Measurements from ENCODE around the gene BRMS1L. TPM values are rescaled to one million over a fixed set of nuclear protein-coding genes. Genes with fewer than 3 reads are reported as not detected.
"Not testable (repeated sequence)": the region's sequence is repeated elsewhere in the genome, so short reads cannot be mapped to it uniquely, and the experiment has no call there.

BRMS1L gene
- total RNA-seq, 4 donors from 2014 or later, result 5.1 to 12.6 (median 5.4) TPM

DNA sequence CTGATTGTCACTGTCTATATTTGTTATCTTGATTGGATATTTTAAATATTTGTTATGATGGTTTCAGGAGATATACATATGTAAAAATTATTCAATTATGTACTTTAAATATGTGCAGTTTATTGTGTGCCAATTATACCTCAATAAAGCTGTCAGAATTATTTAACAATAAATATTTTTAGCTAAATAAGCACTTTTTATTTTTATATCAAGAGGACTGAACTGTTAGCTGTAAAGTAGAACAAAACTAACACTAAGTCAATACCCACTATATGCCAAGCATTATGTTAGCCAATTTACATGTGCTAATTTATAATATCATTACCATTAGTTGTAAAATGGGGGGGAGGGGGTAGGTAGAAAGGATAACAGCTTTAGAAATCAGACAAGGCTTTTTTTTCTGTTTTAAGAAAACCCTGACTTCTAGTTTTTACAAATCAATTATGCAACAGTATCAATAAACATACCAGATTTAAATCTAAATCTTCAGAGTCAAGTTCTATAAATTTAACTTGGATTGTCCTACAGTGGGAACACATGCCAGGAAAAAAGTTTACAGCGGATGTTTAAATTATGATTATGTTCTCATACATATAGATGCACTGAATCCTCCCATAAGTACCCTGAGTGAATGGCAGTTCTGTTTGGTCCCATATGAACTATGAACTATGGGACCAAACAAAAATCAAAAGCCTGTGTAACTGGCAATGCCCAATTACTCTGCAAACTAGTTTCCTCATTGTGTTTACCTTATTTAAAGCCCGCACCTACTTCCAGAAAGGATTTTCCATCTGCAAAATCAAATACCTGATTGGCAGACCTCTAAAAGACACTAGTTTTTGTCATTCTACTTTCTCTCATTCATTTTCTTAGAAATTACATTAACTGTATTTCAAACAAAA lies 19.9 kb upstream of the BRMS1L start:
- TF ChIP-seq, protein P1, sequence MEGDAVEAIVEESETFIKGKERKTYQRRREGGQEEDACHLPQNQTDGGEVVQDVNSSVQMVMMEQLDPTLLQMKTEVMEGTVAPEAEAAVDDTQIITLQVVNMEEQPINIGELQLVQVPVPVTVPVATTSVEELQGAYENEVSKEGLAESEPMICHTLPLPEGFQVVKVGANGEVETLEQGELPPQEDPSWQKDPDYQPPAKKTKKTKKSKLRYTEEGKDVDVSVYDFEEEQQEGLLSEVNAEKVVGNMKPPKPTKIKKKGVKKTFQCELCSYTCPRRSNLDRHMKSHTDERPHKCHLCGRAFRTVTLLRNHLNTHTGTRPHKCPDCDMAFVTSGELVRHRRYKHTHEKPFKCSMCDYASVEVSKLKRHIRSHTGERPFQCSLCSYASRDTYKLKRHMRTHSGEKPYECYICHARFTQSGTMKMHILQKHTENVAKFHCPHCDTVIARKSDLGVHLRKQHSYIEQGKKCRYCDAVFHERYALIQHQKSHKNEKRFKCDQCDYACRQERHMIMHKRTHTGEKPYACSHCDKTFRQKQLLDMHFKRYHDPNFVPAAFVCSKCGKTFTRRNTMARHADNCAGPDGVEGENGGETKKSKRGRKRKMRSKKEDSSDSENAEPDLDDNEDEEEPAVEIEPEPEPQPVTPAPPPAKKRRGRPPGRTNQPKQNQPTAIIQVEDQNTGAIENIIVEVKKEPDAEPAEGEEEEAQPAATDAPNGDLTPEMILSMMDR (IDR thresholded peaks at IDR 0.05; ENCODE audit: low read depth), result no peak

DNA sequence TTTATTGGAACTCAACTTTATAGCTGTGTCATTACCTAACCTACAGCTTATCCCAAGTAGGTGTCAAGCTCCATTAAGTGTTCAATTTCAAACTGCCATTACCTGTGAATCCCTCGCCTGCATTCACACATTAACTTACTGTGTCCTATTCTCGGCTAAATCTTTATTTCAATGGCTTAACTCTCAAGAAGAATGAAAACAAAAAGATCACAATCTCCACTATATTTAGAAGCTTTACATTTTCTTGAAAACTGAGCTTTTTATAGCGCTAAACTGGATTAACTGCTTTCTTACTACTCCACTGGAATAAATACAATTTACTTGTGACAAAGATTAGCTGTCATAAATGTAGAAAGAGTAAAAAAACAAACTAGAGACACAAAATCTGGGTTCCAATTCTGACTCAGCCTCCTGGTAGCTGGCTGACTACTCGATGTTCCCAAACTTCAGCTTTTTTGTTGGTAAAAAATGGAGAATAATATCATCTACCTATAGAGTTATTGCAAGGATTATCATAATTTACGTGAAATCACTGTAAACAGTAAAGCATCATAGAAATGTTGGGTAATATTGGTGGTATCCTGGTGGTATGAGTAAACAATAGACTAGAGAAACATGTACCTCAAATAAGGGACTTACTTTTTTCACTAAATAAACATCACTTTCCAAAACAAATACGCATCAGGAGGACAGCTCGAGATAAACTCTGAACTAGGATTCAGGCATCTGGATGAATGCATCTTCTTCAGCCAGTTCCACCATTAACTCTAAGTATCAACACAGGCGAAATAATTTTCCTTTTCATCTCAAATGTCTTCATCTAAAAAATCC lies 18.8 kb upstream of the BRMS1L start:
- TF ChIP-seq, protein P1 (IDR thresholded peaks at IDR 0.05; ENCODE audit: low read depth), result no peak

DNA sequence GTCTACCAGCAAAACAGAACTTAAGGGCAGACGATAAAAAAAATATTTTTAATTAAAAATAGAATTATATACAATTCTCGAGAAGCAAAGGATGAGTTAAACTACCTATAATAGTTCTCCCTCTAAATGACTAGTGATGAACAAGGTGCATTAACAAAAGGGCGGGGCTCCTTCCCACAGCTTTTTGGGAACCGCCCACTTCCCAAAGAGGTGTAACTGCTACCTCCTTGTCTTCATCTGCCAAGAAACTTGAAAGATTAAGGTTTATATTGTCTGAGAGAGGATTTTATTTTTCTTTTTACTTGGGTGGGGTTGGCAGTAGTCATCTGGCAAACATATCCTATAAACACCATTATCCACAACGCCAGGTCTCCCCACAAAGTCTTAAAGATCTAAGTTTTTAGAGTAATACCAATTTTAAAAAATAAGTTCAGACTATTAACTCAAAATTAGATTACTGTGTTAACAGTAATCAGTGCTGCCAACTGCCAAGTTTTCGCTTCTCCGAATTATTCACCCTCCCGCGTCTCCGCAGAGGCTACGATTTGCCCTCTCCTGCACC lies 18.0 kb upstream of the BRMS1L start:
- TF ChIP-seq, protein P1 (IDR thresholded peaks at IDR 0.05; ENCODE audit: low read depth), result no peak

DNA sequence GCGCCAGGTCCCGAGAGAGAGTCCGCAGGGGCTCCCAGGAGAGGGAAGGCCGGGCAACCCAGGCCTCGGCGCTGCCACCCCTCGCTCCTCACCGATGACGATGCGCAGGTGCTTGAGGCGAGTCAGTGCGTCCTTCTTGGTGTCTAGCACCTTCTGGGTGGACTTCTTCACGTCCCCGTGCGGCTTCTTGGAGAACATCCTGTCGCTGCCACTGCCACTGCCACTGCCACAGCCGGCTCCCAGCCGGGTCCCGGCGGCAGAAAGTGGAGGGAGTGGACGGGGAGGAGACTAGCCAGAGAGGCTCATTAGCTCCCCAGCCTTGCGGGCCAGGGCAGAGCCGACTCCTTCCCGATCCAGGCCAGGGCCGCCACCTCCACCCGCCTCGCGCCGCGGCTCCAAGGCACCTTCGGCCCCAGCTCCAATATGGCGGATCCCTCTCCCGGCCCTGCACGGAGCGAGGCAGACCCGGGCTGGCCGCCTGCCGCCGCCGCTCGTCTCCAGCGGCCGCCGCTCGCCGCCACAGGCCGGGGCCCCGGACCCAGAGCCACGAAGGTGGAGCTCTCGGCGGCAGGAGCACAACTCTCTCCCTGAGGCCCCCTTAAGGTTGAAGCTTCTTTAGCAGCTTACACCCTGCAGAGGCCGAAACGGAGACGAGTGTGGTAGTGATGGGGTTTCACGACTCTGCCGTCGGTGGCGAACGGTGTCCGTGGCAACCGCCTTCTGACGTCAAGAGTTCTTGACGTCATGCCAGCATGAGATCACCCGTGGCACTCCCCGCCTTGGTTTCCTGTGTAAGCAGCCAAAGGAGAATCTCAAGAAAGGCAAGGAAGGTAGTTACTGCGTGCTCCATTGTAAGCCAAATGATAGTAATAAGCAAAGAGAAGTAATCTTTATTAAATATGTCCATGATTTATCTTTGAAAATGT lies 17.2 kb upstream of the BRMS1L start, which contains the start of gene RALGAPA1:
Gene RALGAPA1, minus strand, starts transcription at position 658 of the 926 bp plus-strand sequence. Its CDS starts 460 bp downstream, at position 198.
- TF ChIP-seq, protein P1 (IDR thresholded peaks at IDR 0.05; ENCODE audit: low read depth), result not testable (repeated sequence)

DNA sequence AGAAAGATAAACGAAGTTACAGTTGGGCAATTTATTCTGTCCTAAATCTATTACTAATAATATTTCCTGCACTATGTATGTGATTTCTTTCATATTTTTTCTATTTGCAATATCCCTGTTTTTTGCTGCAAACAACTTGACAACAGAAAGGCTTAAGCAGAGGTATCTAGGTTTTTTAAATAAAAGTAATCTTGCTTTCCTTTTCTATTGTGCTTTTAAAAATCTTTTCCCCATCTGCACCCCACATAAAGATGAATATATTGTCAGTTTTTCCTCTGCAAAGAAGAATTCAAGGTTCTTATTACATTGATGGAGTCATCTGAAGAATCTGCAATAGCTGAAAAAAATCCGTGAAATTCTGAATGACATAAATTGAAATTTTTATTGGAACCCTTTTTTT lies 16.5 kb upstream of the BRMS1L start:
- TF ChIP-seq, protein P1 (IDR thresholded peaks at IDR 0.05; ENCODE audit: low read depth), result no peak

DNA sequence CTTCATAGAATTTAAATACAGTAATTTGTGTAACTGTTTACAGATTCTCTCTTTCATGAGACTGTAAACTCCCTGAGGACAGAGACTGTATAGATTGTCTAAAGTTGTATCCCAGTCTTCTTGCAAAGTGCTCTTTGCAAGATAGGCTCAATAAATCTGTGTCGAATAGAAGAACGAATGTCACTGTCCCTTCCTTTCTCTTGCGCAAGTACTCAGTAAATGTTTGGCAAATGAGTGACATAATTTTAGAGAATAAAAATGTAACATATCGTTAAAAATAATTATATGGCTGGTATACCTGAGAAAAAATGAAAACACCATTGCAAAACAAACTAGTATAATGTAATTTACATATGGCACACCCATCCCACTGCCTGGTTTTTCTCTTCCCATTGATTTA lies 15.2 kb upstream of the BRMS1L start:
- TF ChIP-seq, protein P1 (IDR thresholded peaks at IDR 0.05; ENCODE audit: low read depth), result no peak

Measured in subcutaneous adipose tissue (tissue), 4 donors.